Vagina (tissue), 2 donors: Measurements from ENCODE around the gene ID1. TPM values are rescaled to one million over a fixed set of nuclear protein-coding genes. Genes with fewer than 3 reads are reported as not detected.

Source experiments
- DNase-seq, 2 donors: peaks; one replicate each; pipeline ENCODE4 v3.0.0-alpha.2; 2017; ENCODE audit errors: extremely low spot score in 2 of 2
- H3K27ac ChIP-seq: fragments of 200-600 bp; sonication (generic); one replicate; pipeline ENCODE4 v1.5.1; 2019
- H3K27me3 ChIP-seq: fragments of 200-600 bp; sonication (generic); one replicate; pipeline ENCODE4 v1.5.1; 2019
- H3K36me3 ChIP-seq, 2 donors: fragments of 200-600 bp; sonication (generic); one replicate each; pipeline ENCODE4 v1.5.1; 2017 to 2019
- H3K4me1 ChIP-seq: fragments of 200-600 bp; sonication (generic); one replicate; pipeline ENCODE4 v1.5.1; 2019
- H3K4me3 ChIP-seq, 2 donors: fragments of 200-600 bp; sonication (generic); 1 replicate in 1 of 2; 2 replicates in 1 of 2; pipeline ENCODE4 v1.5.1; 2016 to 2019
- H3K9me3 ChIP-seq: fragments of 200-600 bp; sonication (generic); one replicate; pipeline ENCODE4 v1.5.1; 2019
- CTCF ChIP-seq, 3 experiments: fragments of 450-650 bp in 2 of 3; fragments of 200-600 bp in 1 of 3; sonication (generic) in 1 of 3; IDR thresholded peaks; one replicate each; pipeline ENCODE4 v1.5.1; 2017 to 2019; ENCODE audit warnings: antibody characterized with exemption in 3 of 3, mild to moderate bottlenecking in 2 of 3, moderate library complexity in 2 of 3
- POLR2A ChIP-seq, 2 donors: fragments of 450-650 bp; IDR thresholded peaks; one replicate each; pipeline ENCODE4 v1.6.1; 2017; ENCODE audit warnings: antibody characterized with exemption in 2 of 2, mild to moderate bottlenecking in 2 of 2, moderate library complexity in 2 of 2
- POLR2AphosphoS5 ChIP-seq, 2 donors: sonication (generic); formaldehyde crosslinking; IDR thresholded peaks; one replicate each; pipeline ENCODE4 v1.9.0; 2017; ENCODE audit warnings: antibody characterized with exemption in 2 of 2, mild to moderate bottlenecking in 2 of 2, low read depth in 1 of 2; ENCODE audit not compliant: insufficient read depth in 1 of 2
- intact Hi-C: fragments of 100-400 bp; cut with DNase I; formaldehyde crosslinking; loops from one replicate; pipeline ENCODE4 v1.15.1; 2023
- total RNA-seq: library from RNA; depleted of rRNA; stranded (reverse); fragments of >200 nt; gene quantifications from one replicate; pipeline ENCODE4 v1.2.3, GENCODE V29; 2016

ID1 gene
- total RNA-seq, 1 donor from 2014 or later, result 1,190 TPM

GRCh38 chr20:31562241-31562640 lies 42.8 kb upstream of the ID1 start:
- H3K9me3 ChIP-seq, result no peaks in the 10 kb centered on the region
- peaks cover 36% of the 10 kb centered on the region for H3K4me1 ChIP-seq
- H3K4me3 ChIP-seq, result no peak overlapping the region
- H3K27me3 ChIP-seq, result no peaks in the 10 kb centered on the region
- H3K27ac ChIP-seq, result no peak overlapping the region
- DNase-seq, result no peak
- peaks cover 0 to 53% of the 10 kb centered on the region in 2 donors for H3K36me3 ChIP-seq
- intact Hi-C loops, result no loop called here
- no peak for TF ChIP-seq CTCF (IDR thresholded peaks at IDR 0.05)
- no peak for TF ChIP-seq POLR2A (IDR thresholded peaks at IDR 0.05)
- no peak for TF ChIP-seq POLR2AphosphoS5 (IDR thresholded peaks at IDR 0.05; ENCODE audit: insufficient read depth in 1 of 2, low read depth in 1 of 2)

- H3K27me3 ChIP-seq, result no peaks in the 10 kb centered on the region
- no peak for DNase-seq
- intact Hi-C loops, result no loop called here
- H3K27ac ChIP-seq, result no peak overlapping the region
- peaks cover 0 to 49% of the 10 kb centered on the region in 2 donors for H3K36me3 ChIP-seq
- TF ChIP-seq CTCF (IDR thresholded peaks at IDR 0.05), result no peak
- TF ChIP-seq POLR2AphosphoS5 (IDR thresholded peaks at IDR 0.05; ENCODE audit: insufficient read depth in 1 of 2, low read depth in 1 of 2), result no peak
- TF ChIP-seq POLR2A (IDR thresholded peaks at IDR 0.05), result no peak
- no peak overlapping the region for H3K4me3 ChIP-seq
- H3K4me1 ChIP-seq, result peaks cover 37% of the 10 kb centered on the region
- H3K9me3 ChIP-seq, result no peaks in the 10 kb centered on the region
Observed at GRCh38 chr20:31564284-31564683, 40.8 kb upstream of the ID1 start.

- Histone ChIP-seq H3K27ac (peak overlapping the region; percentile 53), H3K9me3 (no peaks in the 10 kb centered on the region), H3K4me1 (peaks cover 41% of the 10 kb centered on the region), H3K36me3 (peaks cover 0 to 46% of the 10 kb centered on the region in 2 donors), H3K27me3 (no peaks in the 10 kb centered on the region), H3K4me3 (no peak overlapping the region)
- no peak for DNase-seq
- no peak for TF ChIP-seq CTCF (IDR thresholded peaks at IDR 0.05)
- no peak for TF ChIP-seq POLR2A (IDR thresholded peaks at IDR 0.05)
- no peak for TF ChIP-seq POLR2AphosphoS5 (IDR thresholded peaks at IDR 0.05; ENCODE audit: insufficient read depth in 1 of 2, low read depth in 1 of 2)
- intact Hi-C loops, result no loop called here
Observed at GRCh38 chr20:31565699-31566318, 39.3 kb upstream of the ID1 start.

- Histone ChIP-seq H3K36me3 (peaks cover 0 to 46% of the 10 kb centered on the region in 2 donors), H3K27me3 (no peaks in the 10 kb centered on the region), H3K4me1 (peaks cover 41% of the 10 kb centered on the region), H3K9me3 (no peaks in the 10 kb centered on the region), H3K4me3 (peak overlapping the region in 1 of 2 donors; percentile 13), H3K27ac (peak overlapping the region; percentile 53)
- no peak for DNase-seq
- no peak for TF ChIP-seq CTCF (IDR thresholded peaks at IDR 0.05)
- TF ChIP-seq POLR2A (IDR thresholded peaks at IDR 0.05), result no peak
- TF ChIP-seq POLR2AphosphoS5 (IDR thresholded peaks at IDR 0.05; ENCODE audit: insufficient read depth in 1 of 2, low read depth in 1 of 2), result no peak
- intact Hi-C loops, result no loop called here
Observed at GRCh38 chr20:31566319-31566657, 38.8 kb upstream of the ID1 start.

GRCh38 chr20:31566658-31567379 lies 38.3 kb upstream of the ID1 start:
- intact Hi-C loops, result no loop called here

More at GRCh38 chr20:31566658-31567379, 38.3 kb upstream of the ID1 start:
- H3K27me3 ChIP-seq, result no peaks in the 10 kb centered on the region
- H3K4me3 ChIP-seq, result peak overlapping the region in 1 of 2 donors; percentile 13
- TF ChIP-seq POLR2A (IDR thresholded peaks at IDR 0.05) (no peak), POLR2AphosphoS5 (IDR thresholded peaks at IDR 0.05; ENCODE audit: insufficient read depth in 1 of 2, low read depth in 1 of 2) (peak in 1 of 2 donors; percentile 22), CTCF (IDR thresholded peaks at IDR 0.05) (no peak)
- peaks cover 41% of the 10 kb centered on the region for H3K4me1 ChIP-seq
- DNase-seq, result no peak
- H3K27ac ChIP-seq, result peak overlapping the region; percentile 53
- peaks cover 0 to 43% of the 10 kb centered on the region in 2 donors for H3K36me3 ChIP-seq
- no peaks in the 10 kb centered on the region for H3K9me3 ChIP-seq
